GM12878 (cell line): ENCODE data around the gene DLK1. TPM values are rescaled to one million over a fixed set of nuclear protein-coding genes. Genes with fewer than 3 reads are reported as not detected.
A peak's percentile ranks its signal among the peaks of the same experiment; 100 is the strongest.

Source experiments
- ATAC-seq: fragments of 200-7000 bp; cut with Tn5 transposase; 3 replicates; pipeline ENCODE4 v1.9.1; 2020; ENCODE audit warnings: mild to moderate bottlenecking, moderate library complexity
- BruUV-seq: library from RNA; stranded (reverse); fragments of 400-500 nt; replicated peaks from 2 replicates; lab custom pipeline; 2021; lab: Mats Ljungman, UMichigan
- CTCF ChIA-PET: fragments of 300-600 bp; sonication (Branson Sonifier 250); formaldehyde crosslinking; extraction: SDS; loops from one replicate; lab custom pipeline; 2021; ENCODE audit warnings: inconsistent platforms; lab: Yijun Ruan, JAX
- POLR2A ChIA-PET: fragments of 350-600 bp; formaldehyde crosslinking; extraction: SDS; loops from one replicate; lab custom pipeline; 2021; ENCODE audit warnings: inconsistent platforms; lab: Charles Lee
- RAD21 ChIA-PET: fragments of 300-600 bp; sonication (Branson Sonifier 250); formaldehyde crosslinking; loops from one replicate; lab custom pipeline; 2023; ENCODE audit warnings: antibody characterized with exemption; ENCODE audit not compliant: unreplicated experiment; lab: Charles Lee
- SMC1A ChIA-PET: fragments of 300-600 bp; sonication (Branson Sonifier 250); formaldehyde crosslinking; loops from one replicate; lab custom pipeline; 2023; ENCODE audit not compliant: unreplicated experiment, uncharacterized antibody; lab: Charles Lee
- DNase-seq: peaks from one replicate; pipeline ENCODE4 v3.0.0-alpha.2; 2011; ENCODE audit warnings: low read depth, low spot score
- FAIRE-seq: peaks from 3 replicates; lab custom pipeline; 2011; peaks lifted over from hg19 to GRCh38; lab: Jason Lieb, UNC
- H2AFZ ChIP-seq: 2 replicates; pipeline ENCODE4 v1.6.0; 2011; ENCODE audit warnings: low read depth, low read length, control low read depth; ENCODE audit not compliant: control insufficient read depth
- H3K27ac ChIP-seq: 2 replicates; pipeline ENCODE4 v1.5.1; 2011; ENCODE audit warnings: control low read depth; ENCODE audit not compliant: control insufficient read depth, insufficient read depth
- H3K27me3 ChIP-seq, 2 experiments: replicated peaks in 1 of 2; 2 replicates each; pipeline versions ENCODE4 v1.6.0 to v1.6.1; 2011; ENCODE audit warnings: low read length in 1 of 2; ENCODE audit not compliant: control insufficient read depth in 2 of 2, insufficient read depth in 2 of 2
- H3K36me3 ChIP-seq, 2 experiments: 2 replicates each; pipeline ENCODE4 v1.5.1; 2011; ENCODE audit warnings: low read length in 1 of 2; ENCODE audit not compliant: control insufficient read depth in 2 of 2, insufficient read depth in 2 of 2
- H3K4me1 ChIP-seq: 2 replicates; pipeline ENCODE4 v1.6.1; 2011; ENCODE audit warnings: mild to moderate bottlenecking, low read length, moderate library complexity, mixed read lengths; ENCODE audit not compliant: control insufficient read depth, insufficient read depth
- H3K4me2 ChIP-seq: 2 replicates; pipeline ENCODE4 v1.6.0; 2011; ENCODE audit warnings: control low read depth; ENCODE audit not compliant: control insufficient read depth, insufficient read depth
- H3K4me3 ChIP-seq: fragments of 200-600 bp; sonication (generic); 2 replicates; pipeline ENCODE4 v1.5.1; 2016
- H3K79me2 ChIP-seq: 2 replicates; pipeline ENCODE4 v1.6.0; 2011; ENCODE audit warnings: low read length; ENCODE audit not compliant: control insufficient read depth, insufficient read depth
- H3K9ac ChIP-seq: 2 replicates; pipeline ENCODE4 v1.8.0; 2011; ENCODE audit warnings: low read length, control low read depth, mixed read lengths; ENCODE audit not compliant: control insufficient read depth, insufficient read depth
- H3K9me3 ChIP-seq: replicated peaks from 3 replicates; pipeline ENCODE4 v1.5.1; 2011; ENCODE audit warnings: mild to moderate bottlenecking, low read length; ENCODE audit not compliant: control insufficient read depth, insufficient read depth
- H4K20me1 ChIP-seq: 2 replicates; pipeline ENCODE4 v1.6.0; 2011; ENCODE audit not compliant: control insufficient read depth, insufficient read depth
- NBN ChIP-seq: fragments of 450-650 bp; IDR thresholded peaks from 2 replicates; pipeline ENCODE4 v1.6.1; 2016
- NRF1 ChIP-seq: conservative IDR thresholded peaks from 2 replicates; pipeline ENCODE4 v1.6.1; 2011; ENCODE audit warnings: mild to moderate bottlenecking, low read depth, low read length, improper control_type of control experiment
- SMARCA5 ChIP-seq: fragments of 450-650 bp; IDR thresholded peaks from 2 replicates; pipeline ENCODE4 v1.6.1; 2017; ENCODE audit warnings: mild to moderate bottlenecking
- STAT1 ChIP-seq: fragments of 450-650 bp; conservative IDR thresholded peaks from 2 replicates; pipeline ENCODE4 v1.6.1; 2014; ENCODE audit warnings: antibody characterized with exemption, mild to moderate bottlenecking
- SUPT20H ChIP-seq: IDR thresholded peaks from 2 replicates; pipeline ENCODE4 v1.6.1; 2011; ENCODE audit warnings: low read depth, mild to moderate bottlenecking, low read length, moderate library complexity, borderline replicate concordance; ENCODE audit not compliant: control insufficient read depth
- WGBS: methylation state at CpG from one replicate; pipeline ENCODE4 v1.1.6; 2016; ENCODE audit warnings: low lambda C conversion rate; ENCODE audit not compliant: insufficient replicate concordance, insufficient coverage; ENCODE audit errors: missing lambda C conversion rate; 5-methylcytosine and 5-hydroxymethylcytosine counted together
- in situ Hi-C: fragments of 300-500 bp; cut with MboI; formaldehyde crosslinking; loops from 9 replicates; pipeline ENCODE4 v1.14.3; 2018; ENCODE audit warnings: mixed read lengths
- intact Hi-C: fragments of 100-400 bp; cut with micrococcal nuclease; formaldehyde crosslinking; loops from one replicate; pipeline ENCODE4 v1.14.2; 2022; ENCODE audit not compliant: unreplicated experiment
- polyA plus RNA-seq, 11 experiments: library from polyadenylated mRNA; depleted of rRNA in 4 of 11; unstranded in 6 of 11; stranded (reverse) in 5 of 11; fragments of >200 nt; fragmentation: Nextera tagmentation in 4 of 11; fragmentation: Illumina TruSeq in 1 of 11; extraction: Ambion mirVana in 4 of 11; extraction: Trizol in 1 of 11; gene quantifications; 1 replicate in 1 of 11; 2 replicates in 10 of 11; pipeline versions ENCODE4 v1.2.1 to v1.2.3, GENCODE V29; 2011 to 2016; ENCODE audit warnings: inconsistent platforms in 2 of 11, missing spikeins in 2 of 11, low read depth in 1 of 11
- total RNA-seq, 4 experiments: library from RNA; depleted of rRNA in 3 of 4; stranded (reverse); fragments of >200 nt in 3 of 4; fragmentation: Illumina TruSeq in 1 of 4; extraction: Trizol in 1 of 4; gene quantifications; 2 replicates each; pipeline versions ENCODE4 v1.2.1 to v1.2.3, GENCODE V29; 2013 to 2021
- TF ChIP-seq, protein P1 (sequence below): fragments of 450-650 bp; IDR thresholded peaks from 2 replicates; pipeline ENCODE4 v1.6.1; 2018; ENCODE audit warnings: borderline replicate concordance, mild to moderate bottlenecking; ENCODE audit not compliant: partially characterized antibody
- TF ChIP-seq, protein P2 (sequence below): fragments of 150-350 bp; IDR thresholded peaks from 2 replicates; pipeline ENCODE4 v1.6.1; 2016; ENCODE audit warnings: low read depth, low read length
- TF ChIP-seq, protein P3 (sequence below): fragments of 150-350 bp; IDR thresholded peaks from 2 replicates; pipeline ENCODE4 v1.6.1; 2014; ENCODE audit warnings: mild to moderate bottlenecking, low read depth, low read length

The DLK1 gene
- total and polyA plus RNA-seq, 10 of the 15 experiments (the other 5 are each of a cell fraction or from before 2014, with no cell fraction given): 0.87 TPM; not detected in 9

DNA sequence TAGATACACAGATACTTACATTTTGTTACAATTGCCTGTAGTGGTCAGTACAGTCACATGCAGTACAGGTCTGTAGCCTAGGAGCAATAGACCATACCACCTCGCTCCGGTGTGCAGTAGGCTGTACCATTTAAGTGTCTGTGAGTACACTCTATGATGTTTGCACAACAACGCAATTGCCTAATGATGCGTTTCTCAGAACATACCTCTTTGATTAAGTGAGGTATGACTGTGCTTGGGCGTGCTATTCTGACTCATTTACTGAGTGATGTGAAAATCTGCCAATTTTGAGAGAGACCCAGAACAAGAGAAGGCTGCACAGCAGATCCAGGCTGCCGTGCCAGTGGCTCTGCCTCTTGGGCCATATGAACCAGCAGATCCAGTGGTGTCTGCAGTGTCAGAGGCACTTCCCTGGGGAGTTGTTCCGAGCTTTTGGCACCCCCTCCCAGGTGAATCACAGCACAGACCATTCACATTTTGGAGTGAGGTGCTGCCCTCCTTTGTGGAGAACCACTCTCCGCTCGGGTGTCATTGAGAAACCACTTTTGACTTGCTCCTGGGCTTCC is 20.4 kb downstream of the DLK1 start:
- no peaks in the 10 kb centered on the region for H3K4me1 ChIP-seq
- H3K27me3 ChIP-seq: peaks cover 0 to 1% of the 10 kb centered on the region in 2 experiments; a peak in 1 of 4 replicates
- 2% methylated on average over 9 of the region's 9 CpGs for WGBS
- ChIA-PET POLR2A (no interaction called here), CTCF (no interaction called here), SMC1A (no interaction called here), RAD21 (no interaction called here)
- in situ Hi-C loops: no loop called here
- no TSS peak for BruUV-seq
- FAIRE-seq (no peak), DNase-seq (no peak), ATAC-seq (peak; percentile 21; the same call in 1 of the 3 replicates)
- no peak overlapping the region for H3K4me2 ChIP-seq
- no peaks in the 10 kb centered on the region for H3K9me3 ChIP-seq
- H3K36me3 ChIP-seq: no peaks in the 10 kb centered on the region
- TF ChIP-seq, protein P1, sequence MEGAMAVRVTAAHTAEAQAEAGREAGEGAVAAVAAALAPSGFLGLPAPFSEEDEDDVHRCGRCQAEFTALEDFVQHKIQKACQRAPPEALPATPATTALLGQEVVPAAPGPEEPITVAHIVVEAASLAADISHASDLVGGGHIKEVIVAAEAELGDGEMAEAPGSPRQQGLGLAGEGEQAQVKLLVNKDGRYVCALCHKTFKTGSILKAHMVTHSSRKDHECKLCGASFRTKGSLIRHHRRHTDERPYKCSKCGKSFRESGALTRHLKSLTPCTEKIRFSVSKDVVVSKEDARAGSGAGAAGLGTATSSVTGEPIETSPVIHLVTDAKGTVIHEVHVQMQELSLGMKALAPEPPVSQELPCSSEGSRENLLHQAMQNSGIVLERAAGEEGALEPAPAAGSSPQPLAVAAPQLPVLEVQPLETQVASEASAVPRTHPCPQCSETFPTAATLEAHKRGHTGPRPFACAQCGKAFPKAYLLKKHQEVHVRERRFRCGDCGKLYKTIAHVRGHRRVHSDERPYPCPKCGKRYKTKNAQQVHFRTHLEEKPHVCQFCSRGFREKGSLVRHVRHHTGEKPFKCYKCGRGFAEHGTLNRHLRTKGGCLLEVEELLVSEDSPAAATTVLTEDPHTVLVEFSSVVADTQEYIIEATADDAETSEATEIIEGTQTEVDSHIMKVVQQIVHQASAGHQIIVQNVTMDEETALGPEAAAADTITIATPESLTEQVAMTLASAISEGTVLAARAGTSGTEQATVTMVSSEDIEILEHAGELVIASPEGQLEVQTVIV: no peak
- no peak for TF ChIP-seq SUPT20H
- TF ChIP-seq, protein P2, sequence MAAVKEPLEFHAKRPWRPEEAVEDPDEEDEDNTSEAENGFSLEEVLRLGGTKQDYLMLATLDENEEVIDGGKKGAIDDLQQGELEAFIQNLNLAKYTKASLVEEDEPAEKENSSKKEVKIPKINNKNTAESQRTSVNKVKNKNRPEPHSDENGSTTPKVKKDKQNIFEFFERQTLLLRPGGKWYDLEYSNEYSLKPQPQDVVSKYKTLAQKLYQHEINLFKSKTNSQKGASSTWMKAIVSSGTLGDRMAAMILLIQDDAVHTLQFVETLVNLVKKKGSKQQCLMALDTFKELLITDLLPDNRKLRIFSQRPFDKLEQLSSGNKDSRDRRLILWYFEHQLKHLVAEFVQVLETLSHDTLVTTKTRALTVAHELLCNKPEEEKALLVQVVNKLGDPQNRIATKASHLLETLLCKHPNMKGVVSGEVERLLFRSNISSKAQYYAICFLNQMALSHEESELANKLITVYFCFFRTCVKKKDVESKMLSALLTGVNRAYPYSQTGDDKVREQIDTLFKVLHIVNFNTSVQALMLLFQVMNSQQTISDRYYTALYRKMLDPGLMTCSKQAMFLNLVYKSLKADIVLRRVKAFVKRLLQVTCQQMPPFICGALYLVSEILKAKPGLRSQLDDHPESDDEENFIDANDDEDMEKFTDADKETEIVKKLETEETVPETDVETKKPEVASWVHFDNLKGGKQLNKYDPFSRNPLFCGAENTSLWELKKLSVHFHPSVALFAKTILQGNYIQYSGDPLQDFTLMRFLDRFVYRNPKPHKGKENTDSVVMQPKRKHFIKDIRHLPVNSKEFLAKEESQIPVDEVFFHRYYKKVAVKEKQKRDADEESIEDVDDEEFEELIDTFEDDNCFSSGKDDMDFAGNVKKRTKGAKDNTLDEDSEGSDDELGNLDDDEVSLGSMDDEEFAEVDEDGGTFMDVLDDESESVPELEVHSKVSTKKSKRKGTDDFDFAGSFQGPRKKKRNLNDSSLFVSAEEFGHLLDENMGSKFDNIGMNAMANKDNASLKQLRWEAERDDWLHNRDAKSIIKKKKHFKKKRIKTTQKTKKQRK: no peak
- TF ChIP-seq STAT1: no peak
- no peak for TF ChIP-seq SMARCA5
- TF ChIP-seq NBN: no peak
- TF ChIP-seq NRF1: no peak
- TF ChIP-seq, protein P3, sequence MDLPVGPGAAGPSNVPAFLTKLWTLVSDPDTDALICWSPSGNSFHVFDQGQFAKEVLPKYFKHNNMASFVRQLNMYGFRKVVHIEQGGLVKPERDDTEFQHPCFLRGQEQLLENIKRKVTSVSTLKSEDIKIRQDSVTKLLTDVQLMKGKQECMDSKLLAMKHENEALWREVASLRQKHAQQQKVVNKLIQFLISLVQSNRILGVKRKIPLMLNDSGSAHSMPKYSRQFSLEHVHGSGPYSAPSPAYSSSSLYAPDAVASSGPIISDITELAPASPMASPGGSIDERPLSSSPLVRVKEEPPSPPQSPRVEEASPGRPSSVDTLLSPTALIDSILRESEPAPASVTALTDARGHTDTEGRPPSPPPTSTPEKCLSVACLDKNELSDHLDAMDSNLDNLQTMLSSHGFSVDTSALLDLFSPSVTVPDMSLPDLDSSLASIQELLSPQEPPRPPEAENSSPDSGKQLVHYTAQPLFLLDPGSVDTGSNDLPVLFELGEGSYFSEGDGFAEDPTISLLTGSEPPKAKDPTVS: no peak
- no peak overlapping the region for H2AFZ ChIP-seq
- H3K4me3 ChIP-seq: no peak overlapping the region
- intact Hi-C loops: no loop called here
- no peak overlapping the region for H3K27ac ChIP-seq
- H3K79me2 ChIP-seq: no peaks in the 10 kb centered on the region
- no peak overlapping the region for H3K9ac ChIP-seq
- no peaks in the 10 kb centered on the region for H4K20me1 ChIP-seq
